GM12873 (cell line): ENCODE data around the gene SNX9.

ENCODE experiments used
- TF ChIP-seq, protein P1 (sequence below): IDR thresholded peaks from 2 replicates; pipeline ENCODE4 v1.5.1; 2012; ENCODE audit warnings: low read depth, mild to moderate bottlenecking, moderate library complexity, low read length, control low read depth; ENCODE audit not compliant: insufficient read depth; ENCODE audit errors: missing control alignments

SNX9 gene

DNA sequence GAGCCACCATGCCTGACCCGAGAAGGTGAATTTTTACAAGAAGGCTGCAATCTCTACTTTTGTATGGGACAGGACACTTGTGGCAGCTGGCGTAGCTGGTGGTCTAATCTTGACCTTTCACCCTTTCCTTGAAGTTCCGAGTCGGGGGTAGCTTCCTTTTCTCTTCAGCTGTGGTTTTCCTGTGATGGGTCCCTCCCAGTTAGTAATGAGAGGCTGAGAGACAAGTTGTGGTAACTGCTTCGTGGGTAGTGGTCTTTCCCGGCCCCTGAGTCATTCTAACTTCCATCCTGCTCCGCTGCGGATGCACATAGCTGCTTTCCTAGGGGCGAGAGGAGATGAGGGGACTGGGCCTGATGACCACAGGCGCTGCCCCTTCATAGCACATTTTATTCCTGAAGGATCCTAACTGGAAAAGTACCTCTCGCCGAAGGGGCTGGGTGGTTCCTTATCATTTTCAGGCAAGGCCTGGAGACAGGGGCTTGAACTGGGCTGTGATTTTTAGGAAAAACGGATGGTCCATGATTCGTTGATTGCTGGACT lies 161.7 kb downstream of the SNX9 start:
- TF ChIP-seq, protein P1, sequence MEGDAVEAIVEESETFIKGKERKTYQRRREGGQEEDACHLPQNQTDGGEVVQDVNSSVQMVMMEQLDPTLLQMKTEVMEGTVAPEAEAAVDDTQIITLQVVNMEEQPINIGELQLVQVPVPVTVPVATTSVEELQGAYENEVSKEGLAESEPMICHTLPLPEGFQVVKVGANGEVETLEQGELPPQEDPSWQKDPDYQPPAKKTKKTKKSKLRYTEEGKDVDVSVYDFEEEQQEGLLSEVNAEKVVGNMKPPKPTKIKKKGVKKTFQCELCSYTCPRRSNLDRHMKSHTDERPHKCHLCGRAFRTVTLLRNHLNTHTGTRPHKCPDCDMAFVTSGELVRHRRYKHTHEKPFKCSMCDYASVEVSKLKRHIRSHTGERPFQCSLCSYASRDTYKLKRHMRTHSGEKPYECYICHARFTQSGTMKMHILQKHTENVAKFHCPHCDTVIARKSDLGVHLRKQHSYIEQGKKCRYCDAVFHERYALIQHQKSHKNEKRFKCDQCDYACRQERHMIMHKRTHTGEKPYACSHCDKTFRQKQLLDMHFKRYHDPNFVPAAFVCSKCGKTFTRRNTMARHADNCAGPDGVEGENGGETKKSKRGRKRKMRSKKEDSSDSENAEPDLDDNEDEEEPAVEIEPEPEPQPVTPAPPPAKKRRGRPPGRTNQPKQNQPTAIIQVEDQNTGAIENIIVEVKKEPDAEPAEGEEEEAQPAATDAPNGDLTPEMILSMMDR, result no peak

DNA sequence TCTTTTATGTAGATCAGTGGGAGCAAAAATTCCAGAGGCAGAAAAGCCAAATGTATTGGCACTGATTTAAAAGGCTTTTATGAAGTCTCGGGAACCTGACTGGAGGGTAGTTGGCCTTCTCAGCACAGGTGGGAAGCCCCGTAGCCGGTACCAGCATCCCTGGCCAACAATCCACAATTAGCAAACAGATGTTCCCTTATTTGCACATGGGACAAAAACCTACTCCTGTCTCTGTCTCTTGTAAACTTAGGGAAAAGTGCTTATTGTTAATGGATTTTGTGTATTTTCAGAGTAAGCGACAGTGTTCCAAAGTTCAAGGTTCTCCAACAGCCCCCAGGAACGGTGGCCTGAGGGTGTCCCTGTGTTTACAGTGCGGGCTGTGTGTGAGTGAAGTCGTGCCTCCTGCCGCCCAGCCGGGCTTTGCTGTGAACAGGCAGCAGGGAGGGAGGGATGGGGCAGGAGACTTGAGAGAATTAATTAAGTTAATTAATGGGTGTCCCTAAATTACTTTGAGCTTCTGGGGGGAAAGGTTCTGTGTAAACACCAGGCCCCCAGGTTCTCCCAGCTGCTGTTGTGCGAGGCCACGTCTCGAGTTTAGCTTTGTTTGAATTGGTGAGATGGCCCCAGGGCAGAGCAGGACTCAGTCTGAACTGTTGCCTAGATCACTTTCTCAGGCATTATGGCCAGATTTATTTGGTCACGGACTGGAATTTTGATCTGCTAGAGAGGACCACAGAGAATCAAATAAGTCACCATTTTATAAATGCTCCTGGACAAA lies 162.5 kb downstream of the SNX9 start:
- TF ChIP-seq, protein P1, result no peak

DNA sequence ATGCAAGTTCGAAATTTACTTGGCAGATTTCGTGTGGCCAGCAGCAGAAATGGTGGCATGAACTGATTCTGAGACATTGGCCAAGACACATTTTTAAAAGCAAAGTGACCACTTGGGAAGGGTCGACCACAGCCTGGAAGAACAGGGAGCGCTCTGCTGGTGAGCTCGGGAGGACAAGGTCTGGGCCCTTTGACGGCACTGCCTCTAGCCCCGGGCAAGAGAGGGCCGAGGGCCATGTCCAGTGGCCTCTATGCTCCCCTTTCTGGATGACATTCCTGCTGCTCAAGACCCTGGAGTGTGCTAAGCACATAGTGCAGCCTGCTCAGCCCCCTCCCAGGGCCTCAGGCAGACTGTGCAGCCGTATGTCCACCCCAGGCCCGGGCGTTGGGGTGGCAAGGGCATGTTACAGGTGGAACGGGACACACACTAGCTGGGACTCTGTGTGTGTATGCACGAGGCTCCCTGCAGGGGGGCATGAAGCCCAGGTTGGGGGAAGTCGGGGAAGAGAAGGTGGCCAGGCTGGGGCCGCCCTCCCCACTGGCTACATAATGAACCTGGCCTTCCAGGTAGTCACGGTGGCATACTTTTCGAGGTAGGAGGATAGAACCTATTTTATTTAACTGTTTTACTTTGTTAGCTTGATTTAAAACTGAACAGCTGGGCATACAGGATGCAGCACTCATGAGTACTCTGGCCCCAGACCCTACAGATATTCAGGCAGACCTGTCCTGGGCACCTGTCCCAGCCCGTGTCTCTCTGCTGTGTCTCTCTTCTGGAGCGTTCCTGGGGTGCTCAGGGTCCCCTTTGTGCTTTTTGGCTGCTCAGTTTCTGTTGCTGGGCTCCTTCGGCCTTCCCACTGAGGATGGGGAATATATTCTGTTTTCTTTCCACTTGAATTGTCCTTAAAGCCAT lies 165.0 kb downstream of the SNX9 start:
- TF ChIP-seq, protein P1, result no peak

DNA sequence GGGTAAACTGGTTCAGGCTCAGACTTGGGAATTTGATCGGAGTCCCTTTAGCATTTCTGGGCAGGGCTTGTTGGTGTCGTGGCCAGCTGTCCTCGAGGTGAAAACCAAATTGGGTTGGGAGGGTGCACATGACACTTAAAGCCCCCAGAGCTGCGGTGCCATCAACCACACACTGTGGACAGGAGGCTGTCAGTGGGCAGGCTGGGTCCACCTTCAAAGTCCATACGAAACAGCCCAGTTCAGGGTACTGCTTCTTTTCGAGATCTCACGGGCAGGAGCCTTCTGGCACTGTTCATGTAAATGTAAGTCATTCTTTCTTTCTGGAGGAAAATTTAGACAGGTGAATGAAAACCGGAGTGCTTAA lies 165.6 kb downstream of the SNX9 start:
- TF ChIP-seq, protein P1, result no peak

DNA sequence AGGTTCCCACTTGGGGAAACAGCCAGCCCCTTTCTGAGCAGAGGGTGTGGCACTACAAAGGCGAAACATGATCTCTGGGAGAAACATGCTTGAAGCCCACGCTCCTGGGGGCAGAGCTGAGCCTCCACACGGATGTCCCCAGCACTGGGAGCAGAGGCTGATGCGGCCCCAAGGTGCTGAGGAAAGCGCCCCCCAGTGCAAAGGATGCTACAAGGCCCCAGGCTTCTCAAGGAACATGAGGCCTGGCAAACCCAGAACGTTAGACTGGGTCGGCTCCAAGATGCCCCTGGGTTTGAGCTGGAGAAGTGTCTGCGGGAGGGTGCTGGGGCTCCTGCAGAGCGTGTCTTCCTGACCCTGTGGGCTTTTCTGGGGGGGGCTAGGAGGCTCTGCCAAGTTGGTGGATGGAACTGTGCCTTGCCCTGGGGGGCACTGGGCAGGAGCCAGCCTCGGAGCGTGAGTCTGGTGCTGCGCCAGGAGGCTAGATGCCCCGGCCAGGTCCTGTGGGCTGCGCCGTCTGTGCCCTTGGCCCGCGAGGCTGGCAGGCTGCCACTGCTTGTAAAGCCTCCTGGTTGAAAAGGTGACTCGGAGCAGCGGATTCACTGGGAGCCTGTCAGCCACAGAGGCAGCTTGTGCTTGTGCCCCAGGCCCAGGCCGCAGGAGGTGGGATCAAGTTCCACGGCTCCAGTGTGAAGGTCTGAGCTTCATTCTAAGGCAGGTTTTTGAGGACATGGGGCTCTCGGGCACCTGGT lies 166.7 kb downstream of the SNX9 start:
- TF ChIP-seq, protein P1, result no peak

DNA sequence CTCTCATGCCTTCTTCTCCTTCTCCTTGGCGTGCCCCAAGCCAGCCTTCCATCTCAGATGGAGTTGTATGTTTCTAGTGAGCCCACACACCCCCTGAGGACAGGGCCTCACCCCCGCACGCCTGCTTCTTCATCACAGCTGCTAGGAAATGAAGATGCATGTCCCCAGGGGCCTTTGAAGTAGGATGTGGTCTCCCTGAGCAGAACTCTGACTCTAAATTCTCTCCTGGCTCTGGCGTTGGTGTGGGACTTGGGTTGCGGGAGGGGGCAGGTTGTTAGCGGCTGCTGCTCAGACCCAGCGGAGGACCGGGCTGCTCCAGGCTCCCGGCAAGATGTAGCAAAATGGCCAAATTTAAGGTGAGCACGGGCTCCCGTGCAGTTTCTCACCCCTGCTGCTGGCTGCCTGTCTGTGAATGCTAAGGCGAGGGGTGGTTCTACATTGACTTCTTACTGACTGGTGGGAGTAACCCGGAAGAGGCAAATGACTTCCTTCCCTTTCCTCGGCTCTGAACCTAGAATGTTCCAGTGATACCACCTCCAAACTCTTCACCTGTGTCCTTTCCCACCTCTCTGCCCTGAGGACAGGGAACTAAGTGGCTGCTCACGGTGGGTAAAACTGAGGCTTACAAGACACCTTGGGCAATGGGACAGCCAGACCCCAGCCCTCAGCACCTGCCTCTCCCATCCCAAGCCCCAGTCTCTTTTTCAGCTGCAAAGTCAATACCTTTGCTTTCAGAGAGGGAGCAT lies 167.4 kb downstream of the SNX9 start:
- TF ChIP-seq, protein P1, result no peak
